GM18505 (cell line): ENCODE data around the gene DHRS2.
"Not testable (repeated sequence)": the region's sequence is repeated elsewhere in the genome, so short reads cannot be mapped to it uniquely, and the experiment has no call there.

Source experiments
- ATAC-seq: cut with Tn5 transposase; IDR thresholded peaks from one replicate; pipeline ENCODE4 v1.9.1; 2021; ENCODE audit not compliant: unreplicated experiment
- POLR2A ChIP-seq: IDR thresholded peaks from 4 replicates; pipeline ENCODE4 v1.6.1; 2011; ENCODE audit warnings: borderline replicate concordance; ENCODE audit not compliant: insufficient read depth, insufficient read length; ENCODE audit errors: extremely low read depth

Gene DHRS2

GRCh38 chr14:23660290-23661226 is 24.4 kb downstream of the DHRS2 start:
- no peak for TF ChIP-seq POLR2A
- no peak for ATAC-seq

DNA sequence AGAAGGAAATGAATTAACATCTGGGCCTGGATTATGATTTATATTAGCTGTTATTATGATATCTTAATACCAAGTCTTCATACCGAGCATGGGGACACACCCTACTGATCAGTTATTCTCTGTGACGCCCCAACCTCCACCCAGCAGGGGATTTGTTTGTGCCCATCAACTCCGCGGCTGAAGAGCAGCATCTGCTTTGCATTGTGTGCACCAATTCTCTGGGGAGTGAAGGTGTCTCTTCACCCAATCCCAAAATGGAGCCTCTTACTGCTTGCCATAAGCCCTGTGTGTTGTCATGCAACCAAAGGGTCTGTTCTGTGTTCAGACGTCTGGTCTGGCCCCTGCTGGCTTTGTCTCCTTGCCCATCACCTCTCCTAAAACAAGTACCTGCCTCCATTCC is 25.4 kb downstream of the DHRS2 start:
- ATAC-seq: no peak
- TF ChIP-seq POLR2A: no peak

DNA sequence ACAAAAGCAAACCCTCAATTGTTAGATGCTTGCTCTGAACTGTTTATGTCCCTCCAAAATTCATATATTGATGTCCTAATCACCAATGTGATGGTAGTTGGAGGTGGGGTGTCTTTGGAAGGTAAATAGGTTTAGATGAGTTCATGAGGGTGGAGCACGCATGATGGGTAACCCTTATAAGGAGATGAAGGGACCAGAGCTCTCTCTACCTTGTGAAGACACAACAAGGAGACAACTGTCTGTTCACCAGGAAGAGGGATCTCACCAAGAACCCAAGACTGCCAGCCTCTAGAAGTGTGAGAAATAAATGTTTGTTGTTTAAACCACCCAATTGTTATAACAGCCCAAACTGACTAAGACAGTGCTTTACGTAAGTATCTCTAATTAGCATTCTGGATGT is 27.0 kb downstream of the DHRS2 start:
- no peak for TF ChIP-seq POLR2A
- no peak for ATAC-seq

DNA sequence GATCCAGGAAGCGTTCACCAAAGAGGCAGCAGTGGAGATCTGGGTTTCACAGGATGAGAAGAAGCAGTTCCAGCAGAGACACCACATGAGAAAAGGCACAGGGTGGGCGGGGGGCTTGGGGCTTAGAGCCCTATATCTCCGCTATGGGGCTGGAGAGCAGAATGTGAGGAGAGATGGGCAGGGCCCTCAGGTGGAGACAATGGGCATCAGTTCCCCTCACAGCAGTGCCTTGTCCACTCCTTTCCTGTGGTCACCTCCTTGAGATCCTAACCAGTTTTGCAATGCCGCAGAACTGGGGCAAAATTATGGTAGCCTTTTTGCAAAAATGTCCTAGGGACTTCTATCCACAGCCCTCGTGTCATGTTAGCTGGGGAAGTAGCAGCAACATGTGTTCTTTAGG is 27.5 kb downstream of the DHRS2 start:
- no peak for TF ChIP-seq POLR2A
- ATAC-seq: no peak

GRCh38 chr14:23664207-23664885 is 28.2 kb downstream of the DHRS2 start:
- TF ChIP-seq POLR2A: no peak
- ATAC-seq: no peak

- ATAC-seq: no peak
- no peak for TF ChIP-seq POLR2A
Measured at GRCh38 chr14:23665302-23666016, 29.3 kb downstream of the DHRS2 start.

- no peak for TF ChIP-seq POLR2A
- ATAC-seq: no peak
Measured at GRCh38 chr14:23667134-23667533, 31.0 kb downstream of the DHRS2 start.

DNA sequence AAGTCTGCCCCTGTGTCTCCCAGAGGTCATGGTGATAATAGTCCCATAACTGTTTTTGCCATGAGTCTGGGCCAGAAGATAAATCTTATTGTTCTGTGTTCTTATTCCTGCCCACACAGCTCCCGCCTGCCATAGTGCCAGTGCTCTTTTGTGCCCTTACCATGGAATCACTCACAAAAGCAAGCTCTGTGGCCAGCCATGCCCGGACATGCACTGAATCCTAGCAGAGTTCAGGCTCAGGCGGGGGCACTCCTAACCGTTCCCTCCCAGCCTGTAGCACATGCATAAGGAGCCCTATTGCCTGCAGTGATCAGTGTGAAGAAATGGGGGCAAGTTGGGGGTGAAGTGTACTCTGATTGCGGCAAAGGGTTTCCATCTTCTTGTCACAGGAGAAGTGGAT is 33.3 kb downstream of the DHRS2 start:
- ATAC-seq: no peak
- TF ChIP-seq POLR2A: no peak

DNA sequence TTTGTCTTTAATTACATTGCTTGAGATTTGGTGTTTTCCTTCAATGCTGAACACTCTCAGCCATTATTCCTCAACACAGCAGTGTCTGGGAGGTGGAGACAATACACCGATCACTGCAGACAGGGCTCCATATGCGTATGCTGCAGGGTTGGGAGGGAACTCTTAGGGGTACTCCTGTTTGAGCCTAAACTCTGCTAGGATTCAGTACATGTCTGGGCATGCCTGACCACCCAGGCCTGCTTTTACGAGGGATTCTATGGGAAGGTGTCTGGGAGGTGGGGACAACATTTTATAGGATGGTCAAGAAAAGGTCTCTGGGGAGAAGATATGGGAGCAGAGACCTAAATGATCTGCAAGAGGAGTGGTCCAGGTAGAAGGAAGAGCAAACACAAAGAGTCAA is 34.3 kb downstream of the DHRS2 start:
- no peak for ATAC-seq
- TF ChIP-seq POLR2A: no peak

GRCh38 chr14:23672200-23672599 is 36.0 kb downstream of the DHRS2 start:
- no peak for TF ChIP-seq POLR2A
- ATAC-seq: no peak

DNA sequence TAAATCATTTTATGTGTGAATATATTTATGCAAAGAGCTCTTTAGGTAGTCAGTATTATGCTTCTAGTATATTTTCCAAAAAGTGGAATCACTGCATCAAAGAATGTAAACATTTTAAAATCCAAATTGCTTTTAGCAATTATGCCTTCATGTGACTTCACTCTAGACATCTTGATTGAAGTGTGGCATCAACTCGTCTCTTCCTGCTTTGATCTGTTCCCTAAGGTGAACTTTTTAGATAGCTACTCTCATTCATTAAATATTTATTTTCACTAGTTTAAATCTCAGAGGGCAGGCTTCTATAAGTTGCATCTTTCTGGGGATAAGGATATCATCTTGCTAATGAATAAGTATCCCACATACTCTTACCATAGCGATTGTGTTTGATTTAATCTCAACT is 39.2 kb downstream of the DHRS2 start:
- no peak for TF ChIP-seq POLR2A
- no peak for ATAC-seq

DNA sequence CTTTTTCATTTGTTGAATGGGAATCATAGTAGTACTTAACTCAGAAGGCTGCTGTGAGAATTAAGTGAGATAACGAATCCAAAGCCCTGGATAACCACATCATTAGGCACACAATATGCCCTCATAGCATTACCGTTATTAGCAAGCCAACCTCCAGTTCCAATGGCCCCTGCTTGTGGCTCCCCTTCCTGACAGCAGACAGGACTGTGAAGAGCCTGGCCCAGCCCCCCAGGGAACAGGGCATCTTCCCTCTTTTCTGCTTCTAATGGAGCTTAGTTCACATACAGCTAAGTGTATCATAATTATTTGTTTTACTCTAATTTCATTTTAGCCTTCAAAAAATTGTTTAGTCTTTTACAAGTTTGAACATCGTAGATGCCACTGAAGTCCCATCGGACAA is 39.7 kb downstream of the DHRS2 start:
- ATAC-seq: no peak
- TF ChIP-seq POLR2A: no peak

GRCh38 chr14:23681337-23681736 is 45.2 kb downstream of the DHRS2 start:
- TF ChIP-seq POLR2A: no peak
- ATAC-seq: no peak

GRCh38 chr14:23689709-23690514 is 53.7 kb downstream of the DHRS2 start:
- ATAC-seq: not testable (repeated sequence)

- ATAC-seq: no peak
- no peak for TF ChIP-seq POLR2A
Measured at GRCh38 chr14:23692416-23692815, 56.3 kb downstream of the DHRS2 start.
